Measurements from ENCODE around the gene MZB1.
"Not testable (repeated sequence)": the region's sequence is repeated elsewhere in the genome, so short reads cannot be mapped to it uniquely, and the experiment has no call there.

The MZB1 gene

GRCh38 chr5:139387611-139388197 lies 2.0 kb downstream of the MZB1 start:
- TF ChIP-seq, protein P1, sequence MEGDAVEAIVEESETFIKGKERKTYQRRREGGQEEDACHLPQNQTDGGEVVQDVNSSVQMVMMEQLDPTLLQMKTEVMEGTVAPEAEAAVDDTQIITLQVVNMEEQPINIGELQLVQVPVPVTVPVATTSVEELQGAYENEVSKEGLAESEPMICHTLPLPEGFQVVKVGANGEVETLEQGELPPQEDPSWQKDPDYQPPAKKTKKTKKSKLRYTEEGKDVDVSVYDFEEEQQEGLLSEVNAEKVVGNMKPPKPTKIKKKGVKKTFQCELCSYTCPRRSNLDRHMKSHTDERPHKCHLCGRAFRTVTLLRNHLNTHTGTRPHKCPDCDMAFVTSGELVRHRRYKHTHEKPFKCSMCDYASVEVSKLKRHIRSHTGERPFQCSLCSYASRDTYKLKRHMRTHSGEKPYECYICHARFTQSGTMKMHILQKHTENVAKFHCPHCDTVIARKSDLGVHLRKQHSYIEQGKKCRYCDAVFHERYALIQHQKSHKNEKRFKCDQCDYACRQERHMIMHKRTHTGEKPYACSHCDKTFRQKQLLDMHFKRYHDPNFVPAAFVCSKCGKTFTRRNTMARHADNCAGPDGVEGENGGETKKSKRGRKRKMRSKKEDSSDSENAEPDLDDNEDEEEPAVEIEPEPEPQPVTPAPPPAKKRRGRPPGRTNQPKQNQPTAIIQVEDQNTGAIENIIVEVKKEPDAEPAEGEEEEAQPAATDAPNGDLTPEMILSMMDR (IDR thresholded peaks at IDR 0.05; ENCODE audit: insufficient read depth, low read length, poor library complexity, severe bottlenecking) = no peak
- H3K4me3 ChIP-seq (replicated peaks; ENCODE audit: low read depth, low read length) = peak overlapping the region; percentile 82
- H3K36me3 ChIP-seq (ENCODE audit: control insufficient read depth, insufficient read depth, low read length) = peaks cover 6% of the 10 kb centered on the region
- no peak for DNase-seq (ENCODE audit: extremely low read depth, insufficient read length)
- H3K27me3 ChIP-seq (replicated peaks; ENCODE audit: control insufficient read depth, insufficient read depth, low read length) = no peaks in the 10 kb centered on the region

DNA sequence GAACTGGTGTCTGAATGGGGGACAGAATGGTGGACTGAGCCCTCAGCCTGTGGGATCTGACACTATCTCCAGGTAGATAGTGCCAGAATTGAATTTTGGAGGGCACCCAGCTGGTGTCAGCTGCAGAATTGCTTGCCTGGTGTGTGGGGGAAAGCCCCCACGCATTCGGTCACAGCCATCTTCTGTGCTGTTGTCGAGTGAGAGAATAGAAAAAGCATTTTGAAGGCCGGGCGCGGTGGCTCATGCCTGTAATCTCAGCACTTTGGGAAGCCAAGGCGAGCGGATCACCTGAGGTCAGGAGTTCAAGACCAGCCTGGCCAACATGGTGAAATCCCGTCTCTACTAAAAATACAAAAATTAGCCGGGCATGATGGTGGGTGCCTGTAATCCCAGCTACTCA lies 2.8 kb downstream of the MZB1 start:
- not testable (repeated sequence) for H3K27me3 ChIP-seq (replicated peaks; ENCODE audit: control insufficient read depth, insufficient read depth, low read length); H3K4me3 ChIP-seq (replicated peaks; ENCODE audit: low read depth, low read length); H3K36me3 ChIP-seq (ENCODE audit: control insufficient read depth, insufficient read depth, low read length); DNase-seq (ENCODE audit: extremely low read depth, insufficient read length)

DNA sequence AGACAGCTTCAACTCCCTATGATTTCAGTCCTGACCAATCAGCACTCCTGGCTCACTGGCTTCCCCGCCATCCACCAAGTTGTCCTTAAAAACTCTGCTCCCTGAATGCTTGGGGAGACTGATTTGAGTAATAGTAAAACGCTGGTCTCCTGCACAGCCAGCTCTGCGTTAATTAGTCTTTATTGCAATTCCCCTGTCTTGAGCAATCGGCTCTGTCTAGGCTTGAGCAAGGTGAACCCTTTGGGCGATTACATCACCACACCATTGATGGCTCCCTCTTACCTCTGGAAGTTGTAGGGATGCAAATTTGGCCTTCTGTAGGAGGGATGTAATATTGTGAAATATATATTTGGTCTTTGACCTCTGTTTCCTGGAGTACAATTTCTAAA lies 3.7 kb downstream of the MZB1 start:
- Histone ChIP-seq H3K27me3 (replicated peaks; ENCODE audit: control insufficient read depth, insufficient read depth, low read length) (no peaks in the 10 kb centered on the region), H3K36me3 (ENCODE audit: control insufficient read depth, insufficient read depth, low read length) (peaks cover 6% of the 10 kb centered on the region), H3K4me3 (replicated peaks; ENCODE audit: low read depth, low read length) (no peak overlapping the region)
- no peak for DNase-seq (ENCODE audit: extremely low read depth, insufficient read length)
- TF ChIP-seq, protein P1 (IDR thresholded peaks at IDR 0.05; ENCODE audit: insufficient read depth, low read length, poor library complexity, severe bottlenecking) = no peak

DNA sequence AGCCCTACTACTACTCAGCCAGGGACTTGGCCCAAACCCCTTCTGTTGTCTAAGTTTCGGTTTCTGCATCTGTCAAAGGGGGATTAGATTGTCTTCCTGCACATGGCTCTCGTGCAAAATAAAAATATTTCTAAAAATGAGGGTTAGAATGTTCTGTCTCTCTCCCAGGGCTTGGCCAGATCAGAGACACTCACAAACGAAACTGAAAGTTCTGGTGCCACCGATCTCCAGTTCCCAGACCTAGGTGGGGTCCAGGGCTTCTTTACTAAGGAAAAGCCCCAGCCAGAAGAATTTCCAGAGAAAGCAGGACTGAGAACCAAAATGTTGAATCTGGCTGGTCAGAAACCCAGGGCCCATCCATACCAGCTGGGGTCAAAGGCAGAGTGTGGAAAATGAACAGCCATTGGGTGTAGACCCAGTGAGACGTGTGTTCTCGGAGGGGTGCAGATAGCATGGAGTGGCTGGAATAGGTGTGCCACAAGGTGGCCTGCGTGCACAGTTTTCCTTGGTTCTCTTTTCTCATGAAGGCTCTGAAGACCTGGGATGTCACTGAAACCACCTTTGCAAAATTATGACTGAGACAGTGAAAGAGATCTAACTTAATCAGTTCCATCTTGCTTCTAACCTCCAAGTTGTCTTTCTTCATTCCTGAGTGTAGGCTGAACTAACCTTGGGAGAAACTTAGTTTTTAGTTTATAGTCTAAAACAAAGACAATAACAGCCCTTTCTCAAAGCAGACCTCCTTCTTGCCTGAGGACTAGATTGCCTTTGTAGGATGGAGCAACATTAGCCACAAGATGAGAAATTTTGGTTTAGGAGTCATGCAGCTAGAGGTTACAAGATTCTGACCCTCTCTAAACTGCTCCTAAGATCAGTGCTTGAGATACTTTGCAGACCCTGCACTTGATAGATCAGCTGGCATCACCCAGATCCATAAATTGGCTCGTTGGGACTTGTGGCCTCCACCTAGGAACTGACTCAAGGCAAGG lies 4.4 kb downstream of the MZB1 start:
- TF ChIP-seq, protein P1 (IDR thresholded peaks at IDR 0.05; ENCODE audit: insufficient read depth, low read length, poor library complexity, severe bottlenecking) = peak; percentile 18
- Histone ChIP-seq H3K27me3 (replicated peaks; ENCODE audit: control insufficient read depth, insufficient read depth, low read length) (no peaks in the 10 kb centered on the region), H3K36me3 (ENCODE audit: control insufficient read depth, insufficient read depth, low read length) (peaks cover 6% of the 10 kb centered on the region), H3K4me3 (replicated peaks; ENCODE audit: low read depth, low read length) (peak overlapping the region; percentile 16; the same call in 1 of the 2 replicates)
- no peak for DNase-seq (ENCODE audit: extremely low read depth, insufficient read length)

DNA sequence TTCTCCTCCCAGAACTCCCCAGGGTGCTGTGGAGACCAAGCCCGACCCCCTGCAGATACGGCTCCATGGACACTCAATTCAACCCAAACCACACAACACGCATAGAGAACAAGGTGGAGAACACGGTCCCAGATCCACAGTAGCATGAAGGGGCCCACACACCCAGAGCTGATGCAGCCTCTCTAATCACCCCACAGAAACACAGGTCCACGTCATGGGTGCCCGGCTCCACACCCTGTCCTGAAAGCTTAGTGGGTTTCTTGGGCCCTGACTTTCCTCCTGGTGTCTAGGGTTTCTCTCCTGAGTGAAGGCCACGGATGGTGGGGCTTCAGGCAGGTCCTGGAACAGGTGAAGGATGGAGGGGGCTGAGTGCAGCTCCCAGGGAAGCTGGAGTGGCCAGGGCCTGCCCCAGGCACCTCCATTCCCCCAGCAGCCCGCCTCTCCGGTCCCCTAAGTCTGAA lies 5.1 kb downstream of the MZB1 start:
- DNase-seq (ENCODE audit: extremely low read depth, insufficient read length) = no peak
- TF ChIP-seq, protein P1 (IDR thresholded peaks at IDR 0.05; ENCODE audit: insufficient read depth, low read length, poor library complexity, severe bottlenecking) = no peak
- H3K36me3 ChIP-seq (ENCODE audit: control insufficient read depth, insufficient read depth, low read length) = peaks cover 6% of the 10 kb centered on the region
- no peak overlapping the region; the same call in 1 of the 2 replicates for H3K4me3 ChIP-seq (replicated peaks; ENCODE audit: low read depth, low read length)
- H3K27me3 ChIP-seq (replicated peaks; ENCODE audit: control insufficient read depth, insufficient read depth, low read length) = no peaks in the 10 kb centered on the region

DNA sequence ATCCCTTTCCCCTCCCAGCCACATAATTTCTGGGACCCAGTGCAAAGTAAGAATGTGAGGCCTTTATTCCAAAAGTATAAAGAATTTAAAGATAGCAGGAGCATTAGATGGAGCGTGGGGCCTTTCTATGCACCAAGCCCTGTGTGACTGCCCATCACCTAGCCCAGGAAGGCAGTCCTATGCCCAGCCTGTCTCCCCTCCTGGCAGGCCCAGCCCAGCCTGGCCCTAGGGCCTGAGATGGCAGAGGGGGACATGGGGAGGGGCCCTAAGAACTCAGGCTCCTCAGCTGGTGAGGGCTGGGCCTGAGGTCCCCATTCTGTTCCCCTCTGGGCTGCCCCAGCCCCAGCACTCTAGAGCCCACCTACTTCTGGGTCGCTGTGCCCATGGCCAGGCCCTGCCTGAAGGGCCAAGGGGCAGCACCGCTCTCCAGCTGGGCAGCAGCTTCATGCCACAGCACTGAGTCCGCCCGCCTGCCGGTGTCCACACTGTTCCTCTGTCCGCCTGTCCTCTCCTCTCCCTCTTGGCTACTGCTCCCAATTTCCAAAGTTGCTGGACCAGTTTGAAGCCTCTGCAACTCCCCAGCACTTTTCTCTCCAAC lies 5.6 kb downstream of the MZB1 start:
- TF ChIP-seq, protein P1 (IDR thresholded peaks at IDR 0.05; ENCODE audit: insufficient read depth, low read length, poor library complexity, severe bottlenecking) = no peak
- no peak for DNase-seq (ENCODE audit: extremely low read depth, insufficient read length)
- H3K36me3 ChIP-seq (ENCODE audit: control insufficient read depth, insufficient read depth, low read length) = peaks cover 6% of the 10 kb centered on the region
- no peak overlapping the region for H3K4me3 ChIP-seq (replicated peaks; ENCODE audit: low read depth, low read length)
- H3K27me3 ChIP-seq (replicated peaks; ENCODE audit: control insufficient read depth, insufficient read depth, low read length) = no peaks in the 10 kb centered on the region
